Measurements from ENCODE around the gene PLD2.

Gene PLD2

GRCh38 chr17:4786106-4786511 is 20.8 kb upstream of the PLD2 start, which contains the start of gene VMO1:
VMO1 (minus strand) TSS chr17:4786364; CDS start chr17:4786352, 12 bp downstream.
- H3K9me3 Mint-ChIP-seq = no peaks in the 10 kb centered on the region
- ATAC-seq = no peak
- H3K27me3 Mint-ChIP-seq = peaks cover 77% of the 10 kb centered on the region
- peak within 1 kb of the TSS; percentile 58 to 75 for H3K4me3 Mint-ChIP-seq
- H3K4me1 Mint-ChIP-seq = peaks cover 51% of the 10 kb centered on the region
- H3K27ac Mint-ChIP-seq = no peak within 1 kb of the TSS
- DNase-seq = peak in 1 of 2 donors; percentile 5

GRCh38 chr17:4786516-4786915 is 20.4 kb upstream of the PLD2 start:
- Mint-ChIP-seq H3K4me3 (peak overlapping the region; percentile 58 to 75), H3K4me1 (peaks cover 53% of the 10 kb centered on the region), H3K9me3 (no peaks in the 10 kb centered on the region), H3K27ac (no peak overlapping the region), H3K27me3 (peaks cover 77% of the 10 kb centered on the region)
- DNase-seq (no peak), ATAC-seq (no peak)

GRCh38 chr17:4788159-4788806 is 18.7 kb upstream of the PLD2 start:
- ATAC-seq (no peak), DNase-seq (no peak)
- H3K4me3 Mint-ChIP-seq = peak overlapping the region in 1 of 2 donors; percentile 89
- no peak overlapping the region for H3K27ac Mint-ChIP-seq
- H3K4me1 Mint-ChIP-seq = peaks cover 47% of the 10 kb centered on the region
- H3K9me3 Mint-ChIP-seq = no peaks in the 10 kb centered on the region
- H3K27me3 Mint-ChIP-seq = peaks cover 66% of the 10 kb centered on the region

GRCh38 chr17:4788807-4789700 is 17.9 kb upstream of the PLD2 start, which contains the start of gene GLTPD2:
GLTPD2 (plus strand) TSS chr17:4788964; CDS start chr17:4789012, 48 bp downstream.
- no peak for ATAC-seq
- peak within 1 kb of the TSS; percentile 89 to 93 for H3K4me3 Mint-ChIP-seq
- no peaks in the 10 kb centered on the region for H3K9me3 Mint-ChIP-seq
- DNase-seq = no peak
- H3K4me1 Mint-ChIP-seq = peaks cover 47% of the 10 kb centered on the region
- peak within 1 kb of the TSS; percentile 12 to 81 for H3K27ac Mint-ChIP-seq
- peaks cover 58% of the 10 kb centered on the region for H3K27me3 Mint-ChIP-seq

GRCh38 chr17:4789701-4789950 is 17.3 kb upstream of the PLD2 start:
- H3K27me3 Mint-ChIP-seq = peaks cover 52% of the 10 kb centered on the region
- peak overlapping the region; percentile 12 to 81 for H3K27ac Mint-ChIP-seq
- H3K4me3 Mint-ChIP-seq = peak overlapping the region; percentile 89 to 93
- DNase-seq (no peak), ATAC-seq (no peak)
- no peaks in the 10 kb centered on the region for H3K9me3 Mint-ChIP-seq
- peaks cover 47% of the 10 kb centered on the region for H3K4me1 Mint-ChIP-seq

GRCh38 chr17:4789951-4790704 is 16.8 kb upstream of the PLD2 start:
- DNase-seq (peak; percentile 89 to 90), ATAC-seq (peak; percentile 92)
- no peaks in the 10 kb centered on the region for H3K9me3 Mint-ChIP-seq
- peaks cover 49% of the 10 kb centered on the region for H3K27me3 Mint-ChIP-seq
- peak overlapping the region; percentile 89 to 93 for H3K4me3 Mint-ChIP-seq
- H3K4me1 Mint-ChIP-seq = peaks cover 46% of the 10 kb centered on the region
- H3K27ac Mint-ChIP-seq = peak overlapping the region; percentile 87 to 88

- DNase-seq (no peak), ATAC-seq (no peak)
- peak overlapping the region; percentile 80 to 89 for H3K4me3 Mint-ChIP-seq
- peak overlapping the region; percentile 87 to 88 for H3K27ac Mint-ChIP-seq
- no peaks in the 10 kb centered on the region for H3K9me3 Mint-ChIP-seq
- peaks cover 43% of the 10 kb centered on the region for H3K27me3 Mint-ChIP-seq
- peaks cover 41% of the 10 kb centered on the region for H3K4me1 Mint-ChIP-seq
These were observed 16.3 kb upstream of the PLD2 start for GRCh38 chr17:4790705-4791088.

GRCh38 chr17:4795168-4795567 is 11.8 kb upstream of the PLD2 start:
- Mint-ChIP-seq H3K4me3 (peak overlapping the region in 1 of 2 donors; percentile 99), H3K4me1 (peaks cover 26% of the 10 kb centered on the region), H3K27me3 (no peaks in the 10 kb centered on the region), H3K27ac (peak overlapping the region in 1 of 2 donors; percentile 99), H3K9me3 (no peaks in the 10 kb centered on the region)
- no peak for ATAC-seq
- DNase-seq = no peak

GRCh38 chr17:4796552-4796920 is 10.4 kb upstream of the PLD2 start:
- Mint-ChIP-seq H3K4me3 (peak overlapping the region; percentile 99), H3K27me3 (no peaks in the 10 kb centered on the region), H3K9me3 (no peaks in the 10 kb centered on the region), H3K4me1 (peaks cover 27% of the 10 kb centered on the region), H3K27ac (peak overlapping the region; percentile 99 to 100)
- peak; percentile 43 for ATAC-seq
- DNase-seq = peak in 1 of 2 donors; percentile 13

- Mint-ChIP-seq H3K4me1 (peaks cover 27% of the 10 kb centered on the region), H3K27me3 (no peaks in the 10 kb centered on the region), H3K9me3 (no peaks in the 10 kb centered on the region), H3K4me3 (no peak overlapping the region), H3K27ac (peak overlapping the region in 1 of 2 donors; percentile 6)
- ATAC-seq = no peak
- DNase-seq = no peak
These were observed 6.3 kb upstream of the PLD2 start for GRCh38 chr17:4800462-4801196.

GRCh38 chr17:4802228-4802627 is 4.7 kb upstream of the PLD2 start, which contains the start of gene C17orf114:
C17orf114 (minus strand) TSS chr17:4802328.
- ATAC-seq (no peak), DNase-seq (no peak)
- H3K27me3 Mint-ChIP-seq = no peaks in the 10 kb centered on the region
- no peaks in the 10 kb centered on the region for H3K9me3 Mint-ChIP-seq
- peaks cover 19% of the 10 kb centered on the region for H3K4me1 Mint-ChIP-seq
- peak within 1 kb of the TSS in 1 of 2 donors; percentile 5 for H3K27ac Mint-ChIP-seq
- no peak within 1 kb of the TSS for H3K4me3 Mint-ChIP-seq

- ATAC-seq = no peak
- H3K27ac Mint-ChIP-seq = no peak overlapping the region
- H3K27me3 Mint-ChIP-seq = no peaks in the 10 kb centered on the region
- H3K4me3 Mint-ChIP-seq = peak overlapping the region; percentile 72 to 74
- DNase-seq = no peak
- no peaks in the 10 kb centered on the region for H3K9me3 Mint-ChIP-seq
- H3K4me1 Mint-ChIP-seq = peaks cover 17% of the 10 kb centered on the region
These were observed 536 bp upstream of the PLD2 start for GRCh38 chr17:4806456-4806776.

GRCh38 chr17:4807605-4808377 is 839 bp downstream of the PLD2 start:
- Mint-ChIP-seq H3K27ac (peak overlapping the region in 1 of 2 donors; percentile 48), H3K4me3 (peak overlapping the region; percentile 77 to 85), H3K9me3 (no peaks in the 10 kb centered on the region), H3K27me3 (no peaks in the 10 kb centered on the region), H3K4me1 (peaks cover 17% of the 10 kb centered on the region)
- DNase-seq (no peak), ATAC-seq (no peak)

GRCh38 chr17:4808378-4808767 is 1.4 kb downstream of the PLD2 start:
- Mint-ChIP-seq H3K4me1 (peaks cover 17% of the 10 kb centered on the region), H3K27ac (no peak overlapping the region), H3K4me3 (peak overlapping the region; percentile 8 to 85), H3K9me3 (no peaks in the 10 kb centered on the region), H3K27me3 (no peaks in the 10 kb centered on the region)
- ATAC-seq (no peak), DNase-seq (no peak)

All from stimulated activated naive CD8-positive, alpha-beta T cell treated with anti-CD3 and anti-CD28 coated beads, Interleukin-15, amount 100 ng/mL, for 72 hours (primary cell).